H9 (cell line): ENCODE measurements around the gene RPL38. TPM values are rescaled to one million over a fixed set of nuclear protein-coding genes. Genes with fewer than 3 reads are reported as not detected.

Experiments
- DNase-seq: peaks from one replicate; pipeline ENCODE4 v3.0.0-alpha.2; 2017
- H2AFZ ChIP-seq: one replicate; pipeline ENCODE4 v1.6.1; 2013; ENCODE audit warnings: mild to moderate bottlenecking, low read length, control low read depth, moderate library complexity
- H2AK5ac ChIP-seq: 2 replicates; pipeline ENCODE4 v1.6.1; 2013; ENCODE audit warnings: low read length, control low read depth, mixed read lengths; ENCODE audit not compliant: insufficient read length
- H2BK120ac ChIP-seq: one replicate; pipeline ENCODE4 v1.6.1; 2013; ENCODE audit warnings: low read depth, mild to moderate bottlenecking, low read length, control low read depth, inconsistent platforms; ENCODE audit not compliant: poor library complexity, severe bottlenecking
- H2BK12ac ChIP-seq: 2 replicates; pipeline ENCODE4 v1.6.1; 2013; ENCODE audit warnings: low read length, control low read depth, mixed read lengths, low read depth; ENCODE audit not compliant: insufficient read length
- H2BK15ac ChIP-seq: 2 replicates; pipeline ENCODE4 v1.6.1; 2013; ENCODE audit warnings: low read depth, low read length, control low read depth
- H2BK20ac ChIP-seq: one replicate; pipeline ENCODE4 v1.6.1; 2013; ENCODE audit warnings: low read depth, mild to moderate bottlenecking, low read length, control low read depth, inconsistent platforms; ENCODE audit not compliant: poor library complexity, severe bottlenecking
- H2BK5ac ChIP-seq: 2 replicates; pipeline ENCODE4 v1.6.1; 2013; ENCODE audit warnings: low read length, control low read depth, mixed read lengths; ENCODE audit not compliant: insufficient read length
- H3K14ac ChIP-seq: 2 replicates; pipeline ENCODE4 v1.6.1; 2013; ENCODE audit warnings: low read length, control low read depth; ENCODE audit not compliant: insufficient read depth
- H3K18ac ChIP-seq: 2 replicates; pipeline ENCODE4 v1.6.1; 2013; ENCODE audit warnings: low read depth, mild to moderate bottlenecking, mixed read lengths, low read length, control low read depth; ENCODE audit not compliant: insufficient read length
- H3K23ac ChIP-seq: 2 replicates; pipeline ENCODE4 v1.6.1; 2013; ENCODE audit warnings: low read length, control low read depth, mixed read lengths, low read depth; ENCODE audit not compliant: insufficient read length
- H3K23me2 ChIP-seq: 2 replicates; pipeline ENCODE4 v1.6.1; 2013; ENCODE audit warnings: low read depth, mild to moderate bottlenecking, mixed read lengths, low read length, control low read depth; ENCODE audit not compliant: insufficient read length, poor library complexity, severe bottlenecking
- H3K27ac ChIP-seq: 2 replicates; pipeline ENCODE4 v1.5.1; 2013; ENCODE audit warnings: low read length, control low read depth, mixed read lengths, low read depth; ENCODE audit not compliant: insufficient read length
- H3K27me3 ChIP-seq: 2 replicates; pipeline ENCODE4 v1.6.1; 2013; ENCODE audit warnings: low read length, control low read depth, inconsistent platforms; ENCODE audit not compliant: insufficient read depth
- H3K4ac ChIP-seq: 2 replicates; pipeline ENCODE4 v1.6.1; 2013; ENCODE audit warnings: low read depth, mild to moderate bottlenecking, control low read depth, inconsistent platforms, low read length, moderate library complexity
- H3K4me1 ChIP-seq: 2 replicates; pipeline ENCODE4 v1.6.1; 2013; ENCODE audit warnings: low read length, control low read depth, inconsistent platforms; ENCODE audit not compliant: insufficient read depth
- H3K4me2 ChIP-seq: 2 replicates; pipeline ENCODE4 v1.6.1; 2013; ENCODE audit warnings: low read length, control low read depth, mixed read lengths; ENCODE audit not compliant: insufficient read length, insufficient read depth
- H3K56ac ChIP-seq: 2 replicates; pipeline ENCODE4 v1.6.1; 2013; ENCODE audit warnings: low read depth, mild to moderate bottlenecking, mixed read lengths, low read length, control low read depth; ENCODE audit not compliant: insufficient read length
- H3K79me1 ChIP-seq: 2 replicates; pipeline ENCODE4 v1.6.1; 2013; ENCODE audit warnings: low read depth, mild to moderate bottlenecking, moderate library complexity, low read length, control low read depth, inconsistent platforms; ENCODE audit not compliant: insufficient read depth, poor library complexity, severe bottlenecking
- H3K79me2 ChIP-seq: 2 replicates; pipeline ENCODE4 v1.6.1; 2013; ENCODE audit warnings: low read length, control low read depth, inconsistent platforms; ENCODE audit not compliant: insufficient read depth
- H3K9ac ChIP-seq: 2 replicates; pipeline ENCODE4 v1.6.1; 2013; ENCODE audit warnings: low read length, control low read depth, mixed read lengths; ENCODE audit not compliant: insufficient read length; ENCODE audit errors: extremely low read depth
- H3K9me3 ChIP-seq: one replicate; pipeline ENCODE4 v1.6.1; 2013; ENCODE audit warnings: low read depth, low read length, inconsistent platforms; ENCODE audit not compliant: control insufficient read depth
- H3T11ph ChIP-seq: one replicate; pipeline ENCODE4 v1.6.1; 2013; ENCODE audit warnings: mild to moderate bottlenecking, low read length, control low read depth, inconsistent platforms
- H4K20me1 ChIP-seq: one replicate; pipeline ENCODE4 v1.6.1; 2013; ENCODE audit not compliant: control insufficient read depth, insufficient read length, insufficient read depth
- H4K5ac ChIP-seq: 2 replicates; pipeline ENCODE4 v1.6.1; 2013; ENCODE audit warnings: low read depth, mild to moderate bottlenecking, mixed read lengths, low read length, control low read depth; ENCODE audit not compliant: insufficient read length
- H4K8ac ChIP-seq: replicated peaks from 2 replicates; pipeline ENCODE4 v1.6.1; 2013; ENCODE audit warnings: low read length, control low read depth, mixed read lengths, low read depth; ENCODE audit not compliant: insufficient read length
- H4K91ac ChIP-seq: 2 replicates; pipeline ENCODE4 v1.6.1; 2013; ENCODE audit warnings: low read depth, mild to moderate bottlenecking, moderate library complexity, mixed read lengths, low read length, control low read depth; ENCODE audit not compliant: insufficient read length
- H3K27ac Mint-ChIP-seq, 3 experiments: 2 replicates in 2 of 3; 3 replicates in 1 of 3; pipeline ENCODE4 v1.8.0; 2020 to 2021; ENCODE audit warnings: mixed read lengths in 3 of 3, mild to moderate bottlenecking in 1 of 3, moderate library complexity in 1 of 3
- H3K27me3 Mint-ChIP-seq: 2 replicates; pipeline ENCODE4 v1.8.0; 2021; ENCODE audit warnings: low read depth, mild to moderate bottlenecking, moderate library complexity, mixed read lengths
- H3K36me3 Mint-ChIP-seq, 3 experiments: 2 replicates in 2 of 3; 3 replicates in 1 of 3; pipeline ENCODE4 v1.8.0; 2020 to 2021; ENCODE audit warnings: low read depth in 3 of 3, mixed read lengths in 3 of 3; ENCODE audit not compliant: insufficient read depth in 1 of 3
- H3K4me1 Mint-ChIP-seq, 2 experiments: 2 replicates each; pipeline ENCODE4 v1.8.0; 2020; ENCODE audit warnings: mixed read lengths in 2 of 2
- H3K4me3 Mint-ChIP-seq, 2 experiments: 2 replicates in 1 of 2; 3 replicates in 1 of 2; pipeline ENCODE4 v1.8.0; 2020 to 2021; ENCODE audit warnings: mild to moderate bottlenecking in 2 of 2, mixed read lengths in 2 of 2, moderate library complexity in 1 of 2
- H3K9me3 Mint-ChIP-seq, 2 experiments: 2 replicates in 1 of 2; 3 replicates in 1 of 2; pipeline ENCODE4 v1.8.0; 2020; ENCODE audit warnings: mild to moderate bottlenecking in 2 of 2, mixed read lengths in 2 of 2, moderate library complexity in 1 of 2
- WGBS: extraction: QIAGEN DNeasy Blood & Tissue Kit; methylation state at CpG from one replicate; pipeline ENCODE4 v1.1.7; 2013; ENCODE audit warnings: missing lambda C conversion rate, low lambda C conversion rate, mixed read lengths; ENCODE audit not compliant: insufficient read length; ENCODE audit errors: extremely low coverage; 5-methylcytosine and 5-hydroxymethylcytosine counted together
- total RNA-seq: library from RNA; stranded (reverse); gene quantifications from 2 replicates; pipeline ENCODE4 v1.2.1, GENCODE V29; 2021
- TF ChIP-seq, protein P1 (sequence below): fragments of 200-600 bp; sonication (generic); conservative IDR thresholded peaks from 3 replicates; pipeline ENCODE4 v1.8.0; 2021; ENCODE audit warnings: antibody characterized with exemption, mild to moderate bottlenecking

The RPL38 gene
- total RNA-seq, 1 experiment from 2014 or later, result 1,358 TPM

DNA sequence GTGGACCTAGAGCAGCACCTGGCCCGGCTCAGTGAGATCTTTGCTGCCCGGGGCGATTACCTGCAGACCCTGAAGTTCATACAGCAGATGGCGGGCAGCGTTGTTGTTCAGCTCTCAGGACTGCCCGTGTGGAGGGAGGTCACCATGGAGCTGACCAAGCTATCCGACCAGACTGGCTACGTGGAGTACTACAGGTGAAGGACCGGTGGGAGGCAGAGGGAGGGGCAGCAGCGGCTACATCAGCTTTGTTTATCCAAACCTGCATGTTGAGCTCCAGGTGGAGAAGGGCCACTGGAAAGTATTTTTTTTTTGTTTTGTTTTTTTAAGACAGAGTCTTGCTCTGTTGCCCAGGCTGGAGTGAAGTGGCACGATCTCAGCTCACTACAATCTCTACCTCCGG lies 33.8 kb downstream of the RPL38 start:
- no peak overlapping the region for H3K18ac ChIP-seq
- no peak overlapping the region for H3K4ac ChIP-seq
- no peak overlapping the region for H3K56ac ChIP-seq
- no peak overlapping the region for H2BK15ac ChIP-seq
- no peak overlapping the region for H3K23ac ChIP-seq
- H4K20me1 ChIP-seq, result no peaks in the 10 kb centered on the region
- H3K79me2 ChIP-seq, result no peaks in the 10 kb centered on the region
- no peak overlapping the region for H2BK20ac ChIP-seq
- no peaks in the 10 kb centered on the region for H3K27me3 ChIP-seq
- H2BK5ac ChIP-seq, result no peak overlapping the region
- H3T11ph ChIP-seq, result no peak overlapping the region
- no peak overlapping the region for H2BK12ac ChIP-seq
- no peak overlapping the region for H4K91ac ChIP-seq
- no peaks in the 10 kb centered on the region for H3K9me3 Mint-ChIP-seq
- H2BK120ac ChIP-seq, result no peak overlapping the region
- no peak overlapping the region for H3K27ac Mint-ChIP-seq
- H2AK5ac ChIP-seq, result no peak overlapping the region
- H2AFZ ChIP-seq, result no peak overlapping the region
- H3K27ac ChIP-seq, result no peak overlapping the region
- H3K14ac ChIP-seq, result no peak overlapping the region
- H3K23me2 ChIP-seq, result no peaks in the 10 kb centered on the region
- H3K79me1 ChIP-seq, result no peaks in the 10 kb centered on the region
- no peak for DNase-seq
- no peak overlapping the region for H3K9ac ChIP-seq
- TF ChIP-seq, protein P1, sequence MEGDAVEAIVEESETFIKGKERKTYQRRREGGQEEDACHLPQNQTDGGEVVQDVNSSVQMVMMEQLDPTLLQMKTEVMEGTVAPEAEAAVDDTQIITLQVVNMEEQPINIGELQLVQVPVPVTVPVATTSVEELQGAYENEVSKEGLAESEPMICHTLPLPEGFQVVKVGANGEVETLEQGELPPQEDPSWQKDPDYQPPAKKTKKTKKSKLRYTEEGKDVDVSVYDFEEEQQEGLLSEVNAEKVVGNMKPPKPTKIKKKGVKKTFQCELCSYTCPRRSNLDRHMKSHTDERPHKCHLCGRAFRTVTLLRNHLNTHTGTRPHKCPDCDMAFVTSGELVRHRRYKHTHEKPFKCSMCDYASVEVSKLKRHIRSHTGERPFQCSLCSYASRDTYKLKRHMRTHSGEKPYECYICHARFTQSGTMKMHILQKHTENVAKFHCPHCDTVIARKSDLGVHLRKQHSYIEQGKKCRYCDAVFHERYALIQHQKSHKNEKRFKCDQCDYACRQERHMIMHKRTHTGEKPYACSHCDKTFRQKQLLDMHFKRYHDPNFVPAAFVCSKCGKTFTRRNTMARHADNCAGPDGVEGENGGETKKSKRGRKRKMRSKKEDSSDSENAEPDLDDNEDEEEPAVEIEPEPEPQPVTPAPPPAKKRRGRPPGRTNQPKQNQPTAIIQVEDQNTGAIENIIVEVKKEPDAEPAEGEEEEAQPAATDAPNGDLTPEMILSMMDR, result no peak
- H3K4me1 ChIP-seq, result no peaks in the 10 kb centered on the region
- no peak overlapping the region for H3K4me3 Mint-ChIP-seq
- H3K4me2 ChIP-seq, result no peak overlapping the region
- H3K4me1 Mint-ChIP-seq, result peaks cover 20 to 50% of the 10 kb centered on the region in 2 experiments
- no peak overlapping the region for H4K8ac ChIP-seq
- H3K36me3 Mint-ChIP-seq, result no peaks in the 10 kb centered on the region; a peak in 1 of 7 replicates
- H3K27me3 Mint-ChIP-seq, result peaks cover 6% of the 10 kb centered on the region
- H3K9me3 ChIP-seq, result no peaks in the 10 kb centered on the region
- H4K5ac ChIP-seq, result no peak overlapping the region
- WGBS, result no CpG with 5 or more reads among the region's 12 CpGs
